GM21390 (cell line): Measurements from ENCODE around the gene FAM187B.
"Not testable (repeated sequence)": the region's sequence is repeated elsewhere in the genome, so short reads cannot be mapped to it uniquely, and the experiment has no call there.

Experiments
- ATAC-seq: cut with Tn5 transposase; IDR thresholded peaks from one replicate; pipeline ENCODE4 v1.9.1; 2021; ENCODE audit not compliant: unreplicated experiment

FAM187B gene

DNA sequence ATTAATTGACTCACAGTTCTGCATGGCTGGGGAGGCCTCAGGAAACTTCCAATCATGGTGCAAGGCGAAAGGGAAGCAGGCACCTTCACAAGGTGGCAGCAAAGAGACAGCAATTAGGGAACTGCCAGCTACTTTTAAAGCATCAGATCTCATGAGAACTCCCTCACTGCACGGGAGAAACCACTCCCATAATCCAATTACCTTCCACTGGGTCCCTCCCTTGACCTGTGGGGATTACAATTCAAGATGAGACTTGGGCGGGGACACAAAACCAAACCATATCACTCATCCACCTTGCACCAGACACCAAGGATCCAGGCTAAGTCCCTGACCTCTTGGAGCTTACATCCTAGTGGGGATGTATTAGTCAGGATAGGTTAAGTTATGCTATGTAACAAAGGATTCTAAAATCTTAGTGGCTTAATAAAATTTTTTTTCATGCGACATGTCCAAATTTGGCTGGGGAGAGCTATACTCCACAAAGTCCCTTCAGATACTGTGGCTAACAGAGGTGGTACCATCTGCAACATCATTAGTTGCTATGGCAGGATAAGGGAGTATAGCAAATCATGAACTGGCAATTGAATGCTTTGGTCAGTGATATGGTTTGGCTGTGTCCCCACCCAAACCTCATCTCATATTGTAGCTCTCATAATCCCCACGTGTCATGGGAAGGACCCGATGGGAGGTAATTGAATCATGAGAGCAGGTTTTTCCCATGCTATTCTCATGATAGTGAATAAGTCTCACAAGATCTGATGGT lies 8.3 kb upstream of the FAM187B start:
- no peak for ATAC-seq

DNA sequence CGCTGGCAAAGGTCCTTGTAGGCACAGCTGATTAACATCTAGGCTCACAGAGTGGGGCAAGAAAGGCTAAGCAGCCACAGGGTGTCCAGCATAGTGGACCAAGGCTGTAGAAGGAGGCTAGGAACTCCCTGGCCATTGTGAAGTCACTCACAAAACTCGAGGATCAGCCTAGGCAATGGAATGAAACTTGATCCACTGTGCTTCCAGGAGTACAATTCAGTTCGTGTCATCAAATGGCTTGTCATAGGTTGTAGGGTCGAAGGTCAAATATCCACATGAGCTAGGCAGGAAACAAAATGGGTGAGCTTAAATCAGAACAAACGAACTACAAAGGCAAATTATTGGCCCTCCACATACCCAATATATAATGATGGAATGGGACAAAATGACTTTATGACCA lies 4.4 kb upstream of the FAM187B start:
- no peak for ATAC-seq

DNA sequence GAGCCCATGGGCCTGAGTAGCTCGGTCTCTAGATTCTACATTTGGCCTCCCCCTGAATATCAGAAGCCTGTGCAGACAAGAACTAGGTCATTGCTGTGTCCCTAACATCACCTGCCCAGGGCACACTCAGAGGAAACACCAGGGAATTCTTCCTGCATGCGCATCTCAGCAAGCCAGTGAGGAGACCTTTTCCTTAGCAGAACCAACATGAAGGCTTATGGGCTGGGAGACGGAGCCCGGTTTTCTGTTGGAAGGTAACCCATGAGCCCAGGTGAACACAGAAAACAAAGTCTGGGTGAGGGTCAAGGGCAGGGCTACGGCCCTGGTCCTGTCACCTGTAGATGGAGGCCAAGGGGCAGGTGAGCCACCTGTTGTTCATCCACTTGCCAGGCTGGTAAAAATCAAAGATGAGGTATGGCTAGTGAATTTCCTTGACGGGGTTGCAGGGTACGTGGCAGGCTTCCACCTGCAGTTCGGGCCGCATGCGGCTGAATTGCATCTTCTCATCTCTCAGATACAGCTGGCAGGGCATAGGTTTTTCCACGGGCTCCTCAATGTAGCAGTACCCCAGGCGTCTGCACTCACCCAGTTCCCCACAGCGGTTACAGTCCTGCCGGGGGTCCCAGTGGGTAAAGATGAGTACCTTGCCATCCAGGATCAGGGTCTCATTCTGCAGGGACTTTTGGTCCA lies 3.6 kb upstream of the FAM187B start:
- no peak for ATAC-seq

DNA sequence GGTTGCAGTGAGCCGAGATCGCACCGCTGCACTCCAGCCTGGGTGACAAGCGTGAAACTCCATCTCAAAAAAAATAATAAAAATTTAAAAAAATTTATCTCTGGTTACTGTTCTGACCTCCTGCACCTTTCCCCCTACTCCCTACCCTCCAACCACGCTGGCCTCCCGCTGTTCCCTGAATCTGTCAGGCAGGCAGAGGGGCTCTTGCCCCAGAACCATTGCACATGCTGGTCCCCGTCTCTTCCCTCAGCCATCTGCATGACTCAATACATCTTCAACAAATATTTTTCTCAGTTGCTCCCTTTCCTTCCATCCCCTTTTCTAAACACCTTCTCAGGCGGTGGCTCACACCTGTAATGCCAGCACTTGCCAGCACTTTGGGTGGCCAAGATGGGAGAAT lies 1.1 kb upstream of the FAM187B start:
- no peak for ATAC-seq

DNA sequence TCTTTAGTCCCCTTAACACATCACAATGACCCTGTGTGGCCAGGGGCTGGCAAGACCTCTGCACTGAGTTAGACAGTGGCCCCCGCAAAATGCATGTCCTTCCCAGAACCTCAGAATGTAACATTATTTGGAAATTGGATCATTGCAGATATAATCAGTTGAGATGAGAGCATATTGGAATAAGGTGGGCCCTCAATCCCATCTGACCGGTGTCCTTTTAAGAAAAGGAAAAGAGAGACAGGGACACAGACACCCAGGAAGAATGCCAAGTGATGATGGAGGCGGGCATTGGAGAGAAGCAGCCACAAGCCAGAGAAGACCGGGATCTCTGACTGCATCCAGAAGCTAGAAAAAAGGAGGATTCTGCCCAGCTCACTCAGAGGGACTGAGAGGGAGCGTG lies 1.8 kb downstream of the FAM187B start:
- ATAC-seq = no peak

DNA sequence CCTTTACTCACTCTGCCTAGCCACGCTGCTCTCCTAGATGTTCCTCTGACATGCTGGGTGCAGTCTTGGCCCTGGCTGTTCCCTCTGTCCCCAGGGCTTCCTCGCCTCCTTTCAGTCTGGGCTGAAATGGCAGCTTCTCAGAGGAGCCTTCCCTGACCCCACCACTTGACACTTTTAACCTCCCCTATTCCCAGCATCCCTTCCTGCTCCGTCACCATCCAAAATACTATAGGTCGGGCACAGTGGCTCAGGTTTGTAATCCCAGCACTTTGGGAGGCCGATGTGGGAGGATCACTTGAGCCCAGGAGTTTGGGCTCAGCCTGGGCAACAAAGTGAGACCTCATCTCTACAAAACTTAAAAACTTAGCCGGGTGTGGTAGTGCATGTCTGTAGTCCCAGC lies 2.6 kb downstream of the FAM187B start:
- ATAC-seq = no peak

DNA sequence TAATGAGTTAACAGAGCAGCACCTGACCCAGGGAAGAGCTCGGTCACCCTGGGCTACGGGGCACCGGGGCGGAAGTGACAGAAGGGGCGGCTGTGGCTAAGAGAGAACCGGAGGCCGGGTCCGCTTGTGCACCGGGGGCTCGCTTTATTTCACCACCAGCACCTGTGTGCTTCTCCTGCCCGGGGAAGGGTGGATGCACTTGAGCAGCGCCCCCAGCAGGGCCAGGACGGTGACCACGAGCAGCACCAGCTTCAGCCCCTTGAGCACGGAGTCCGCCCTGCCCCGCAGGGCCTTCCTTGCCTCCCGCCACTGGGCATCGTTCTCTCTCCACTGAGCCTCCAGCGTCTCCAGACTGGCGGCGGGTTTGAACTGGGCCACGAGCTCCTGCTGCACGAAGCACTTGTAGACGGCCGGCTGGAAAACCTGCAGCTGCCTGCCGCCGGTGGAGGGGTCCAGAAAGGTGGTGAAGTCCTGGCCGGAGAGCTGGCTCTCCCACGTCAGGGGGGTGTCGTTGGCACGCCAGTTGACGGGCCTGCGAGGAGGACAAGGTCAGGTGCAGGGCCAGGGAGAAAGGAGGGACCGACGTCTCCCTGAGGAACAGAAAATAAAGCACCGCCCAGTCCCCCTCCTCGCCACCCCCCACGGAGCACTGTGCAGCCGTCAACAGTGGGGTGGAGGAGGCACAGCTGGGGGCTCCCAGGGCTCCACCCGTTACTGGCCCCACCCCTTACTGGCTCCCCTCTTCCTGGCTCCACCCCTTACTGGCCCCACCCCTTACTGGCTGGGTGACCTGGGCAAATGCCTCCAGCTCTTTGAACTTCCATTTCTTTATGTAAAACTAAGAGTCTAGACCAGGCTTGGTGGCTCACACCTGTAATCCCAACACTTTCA lies 3.6 kb downstream of the FAM187B start:
- ATAC-seq = no peak

DNA sequence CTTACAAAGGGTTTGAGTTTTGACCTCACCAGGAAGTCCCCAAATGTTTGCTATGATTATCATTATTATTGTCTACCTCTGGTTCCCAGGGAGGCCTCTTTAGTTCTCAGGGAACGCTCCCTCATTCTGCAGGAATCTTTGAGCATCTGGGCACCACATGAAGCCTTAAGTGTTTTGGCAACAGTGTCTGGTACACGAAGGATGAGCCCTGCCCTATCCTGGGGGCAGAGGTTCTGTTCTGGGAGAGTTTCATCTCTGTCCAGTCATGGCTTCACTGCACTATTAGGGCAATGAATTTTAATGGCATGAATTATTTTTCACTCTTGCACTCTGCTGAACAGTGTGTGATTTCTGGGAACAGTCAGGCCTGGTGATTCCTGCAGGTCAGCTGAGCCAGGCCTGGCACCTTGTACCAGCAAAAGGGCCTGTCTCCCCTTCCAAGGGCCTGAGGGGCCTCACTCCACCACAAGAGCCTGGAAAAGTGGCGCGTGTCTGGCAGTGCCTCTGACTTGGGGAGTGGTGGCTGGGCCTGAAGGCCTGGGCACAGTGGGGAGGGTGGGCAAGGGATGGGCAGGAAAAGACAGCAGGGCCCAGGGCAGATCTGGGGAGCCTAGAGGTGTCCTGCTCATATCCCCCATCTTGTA lies 4.6 kb downstream of the FAM187B start:
- no peak for ATAC-seq

DNA sequence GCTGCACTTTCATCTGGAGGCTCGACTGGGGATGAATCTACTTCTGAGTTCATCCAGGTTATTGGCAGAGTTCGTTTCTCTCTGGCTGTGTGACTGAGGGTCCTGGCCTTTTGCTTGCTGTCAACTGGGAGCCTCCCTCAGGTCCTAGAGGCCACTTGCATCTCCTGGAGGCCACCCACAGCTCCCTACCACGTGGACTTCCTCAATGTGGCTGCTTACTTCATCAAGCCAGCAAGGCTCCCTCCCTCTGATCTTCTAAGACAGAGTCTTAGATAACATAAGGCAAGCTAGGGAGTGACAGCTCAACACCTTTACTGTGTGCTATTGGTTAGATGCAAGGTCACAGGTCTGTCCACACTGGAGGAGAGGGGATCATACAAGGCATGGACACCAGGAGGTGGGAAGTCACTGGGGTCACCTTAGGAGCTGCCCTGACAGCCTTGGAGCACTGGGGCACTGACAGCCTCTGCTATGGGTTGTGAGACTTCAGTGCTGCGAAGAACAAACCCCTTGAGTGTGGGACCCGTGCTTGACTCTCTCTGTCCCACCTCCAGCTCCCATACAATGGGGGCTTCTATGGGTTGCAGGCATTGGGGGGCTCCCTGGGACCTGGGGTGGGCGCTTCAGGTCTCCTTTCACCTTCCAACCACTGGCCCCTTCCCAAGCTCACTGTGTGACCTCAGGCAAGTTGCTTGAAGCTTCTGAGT lies 5.3 kb downstream of the FAM187B start:
- ATAC-seq = no peak

DNA sequence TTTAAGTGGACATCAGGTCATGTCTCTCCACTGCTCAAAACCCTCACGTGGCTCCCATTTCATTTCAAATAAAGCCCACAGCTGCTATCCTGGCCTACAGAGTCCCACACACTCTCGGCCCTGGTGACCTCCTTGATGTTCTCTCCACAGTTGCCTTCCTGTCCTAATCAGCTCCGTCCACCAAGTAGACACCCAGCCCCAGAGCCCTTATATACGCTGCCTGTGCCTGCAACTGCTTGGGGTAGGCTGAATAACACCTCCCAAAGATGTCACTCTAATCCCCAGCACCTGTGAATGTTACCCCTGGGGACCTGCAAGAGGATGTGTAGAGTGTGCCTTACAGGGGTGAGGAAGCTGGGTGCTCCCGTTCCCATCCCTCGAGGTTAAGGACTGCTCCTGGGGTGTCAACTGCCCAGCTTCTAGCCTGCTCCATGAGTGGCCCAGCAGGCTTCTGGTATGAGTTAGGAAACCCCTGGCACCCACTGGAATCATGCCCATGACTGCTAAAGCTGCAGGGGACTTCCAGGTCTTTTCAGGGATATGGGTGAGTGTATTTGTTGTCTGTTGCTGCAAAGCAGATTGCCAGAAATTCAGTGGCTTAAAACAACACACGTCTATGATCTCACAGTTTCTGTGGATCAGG lies 6.0 kb downstream of the FAM187B start:
- no peak for ATAC-seq

DNA sequence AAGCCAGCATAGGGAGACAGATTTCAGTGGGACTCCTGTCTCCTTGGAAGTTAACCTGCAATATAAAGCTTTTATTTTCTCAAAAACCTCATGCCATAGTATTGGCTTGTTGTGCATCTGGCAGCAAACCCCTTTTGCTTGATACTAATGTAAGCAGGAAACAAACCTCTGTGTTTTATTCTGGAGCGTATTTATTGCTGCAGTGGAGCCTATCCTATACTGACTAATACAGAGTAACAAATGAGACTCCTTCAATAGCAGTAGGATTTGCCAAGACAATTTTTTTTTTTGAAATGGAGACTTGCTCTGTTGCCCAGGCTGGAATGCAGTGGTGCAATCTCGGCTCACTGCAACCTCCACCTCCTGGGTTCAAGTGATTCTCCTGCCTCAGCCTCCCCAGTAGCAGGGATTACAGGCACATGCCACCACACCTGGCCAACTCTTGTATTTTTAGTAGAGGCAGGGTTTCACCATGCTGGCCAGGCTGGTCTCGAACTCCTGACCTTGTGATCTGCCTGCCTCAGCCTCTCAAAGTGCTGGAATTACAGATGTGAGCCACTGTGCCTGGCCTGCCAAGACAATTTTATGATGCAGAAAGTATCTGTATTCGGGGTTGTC lies 7.5 kb downstream of the FAM187B start:
- ATAC-seq = not testable (repeated sequence)

DNA sequence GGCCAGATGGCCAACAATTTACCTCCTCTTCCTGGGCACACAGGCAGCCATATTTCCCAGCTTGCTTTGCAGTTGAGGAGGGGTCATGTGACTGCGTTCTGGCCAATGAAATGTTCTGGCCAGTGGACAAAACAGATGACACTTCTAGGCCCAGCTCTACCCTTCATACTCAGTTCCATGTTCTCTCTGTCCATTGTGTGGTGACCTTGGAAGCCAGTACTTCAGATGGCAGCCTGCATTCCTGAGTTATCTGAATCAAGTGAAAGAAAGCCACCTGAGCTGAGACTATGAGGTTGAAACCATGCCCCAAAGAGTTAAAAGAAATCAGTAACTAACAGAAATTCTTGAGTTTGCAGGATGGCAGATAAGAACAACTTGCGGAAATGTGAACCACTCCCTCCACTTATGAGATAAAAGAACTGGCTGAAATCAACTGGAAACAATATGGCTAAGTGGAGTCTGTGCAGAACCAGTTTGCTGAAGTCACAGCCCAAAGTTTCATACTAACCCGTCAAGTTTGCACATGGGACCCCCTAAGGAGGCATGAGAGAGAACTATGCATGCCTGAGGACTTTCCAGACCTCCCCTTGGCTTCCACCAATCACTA lies 8.1 kb downstream of the FAM187B start:
- ATAC-seq = no peak

DNA sequence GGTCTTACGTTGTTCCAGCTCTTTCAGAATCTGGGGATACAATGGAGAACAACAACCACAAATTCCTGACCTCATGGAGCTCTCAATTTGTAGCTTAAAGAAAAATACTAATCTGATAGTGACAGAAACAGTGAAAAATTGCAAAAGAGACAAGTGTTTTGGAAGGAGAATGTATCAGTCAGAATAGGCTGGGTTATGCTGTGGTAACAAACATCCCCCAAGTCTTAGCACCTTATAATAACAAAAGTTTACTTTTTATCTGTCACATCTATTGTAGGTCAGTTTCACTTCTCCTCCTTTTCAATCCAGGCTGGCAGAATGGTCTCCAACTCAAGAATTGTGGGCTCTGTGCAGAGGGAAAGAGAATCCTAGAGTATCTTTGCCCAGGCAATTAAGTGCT lies 9.5 kb downstream of the FAM187B start:
- no peak for ATAC-seq

DNA sequence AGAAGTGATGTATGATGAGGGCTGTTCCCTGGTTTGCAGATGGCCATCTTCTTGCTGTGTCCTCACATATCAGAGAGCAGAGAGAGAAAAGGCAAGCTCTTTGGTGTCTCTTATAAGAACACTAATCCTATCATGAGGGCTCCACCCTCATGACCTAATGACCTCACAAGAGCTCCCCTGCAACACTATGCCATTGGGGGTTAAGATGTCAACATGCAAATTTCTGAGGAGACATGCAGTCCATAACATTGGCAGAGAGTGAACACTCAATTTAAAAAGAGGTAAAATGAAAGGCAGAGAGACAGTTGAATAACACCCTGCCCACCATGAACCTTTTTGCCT lies 10.9 kb downstream of the FAM187B start:
- ATAC-seq = no peak

DNA sequence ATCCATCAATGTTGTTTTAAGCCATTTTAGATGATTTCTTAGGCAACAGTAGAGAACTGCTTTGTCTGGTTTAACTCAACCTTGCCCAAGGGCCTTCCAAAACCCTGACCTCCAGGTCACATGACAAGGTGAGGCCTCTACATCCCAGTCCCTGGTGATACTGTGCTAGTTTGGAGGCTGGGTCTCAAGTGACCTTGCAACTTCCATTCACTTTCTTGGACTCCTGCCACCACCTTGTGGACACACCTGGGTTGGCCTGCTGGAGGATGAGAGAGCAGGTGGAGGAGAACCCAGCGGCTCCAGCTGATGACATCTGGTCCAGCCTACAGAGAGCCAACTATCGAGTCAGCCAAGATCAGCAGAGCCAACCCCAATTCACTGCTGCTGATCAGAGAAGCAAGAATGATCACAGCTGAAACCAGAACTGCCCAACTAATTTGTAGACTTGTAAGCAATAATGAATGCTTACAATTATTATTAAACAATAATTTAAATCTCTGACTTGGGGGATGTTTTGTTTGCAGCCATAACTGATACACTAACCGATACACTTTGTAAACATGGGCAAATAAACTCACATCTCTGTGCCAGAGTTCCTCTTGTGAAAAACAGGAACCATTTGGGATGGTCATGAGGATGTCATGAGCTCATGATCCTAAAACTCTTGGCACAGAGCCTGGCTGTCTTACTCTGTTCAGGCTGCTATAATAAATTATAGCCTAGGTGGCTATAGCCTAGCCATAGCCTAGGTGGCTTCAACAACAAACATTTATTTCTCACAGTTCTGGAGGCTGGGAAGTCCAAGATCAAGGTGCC lies 11.5 kb downstream of the FAM187B start:
- no peak for ATAC-seq

DNA sequence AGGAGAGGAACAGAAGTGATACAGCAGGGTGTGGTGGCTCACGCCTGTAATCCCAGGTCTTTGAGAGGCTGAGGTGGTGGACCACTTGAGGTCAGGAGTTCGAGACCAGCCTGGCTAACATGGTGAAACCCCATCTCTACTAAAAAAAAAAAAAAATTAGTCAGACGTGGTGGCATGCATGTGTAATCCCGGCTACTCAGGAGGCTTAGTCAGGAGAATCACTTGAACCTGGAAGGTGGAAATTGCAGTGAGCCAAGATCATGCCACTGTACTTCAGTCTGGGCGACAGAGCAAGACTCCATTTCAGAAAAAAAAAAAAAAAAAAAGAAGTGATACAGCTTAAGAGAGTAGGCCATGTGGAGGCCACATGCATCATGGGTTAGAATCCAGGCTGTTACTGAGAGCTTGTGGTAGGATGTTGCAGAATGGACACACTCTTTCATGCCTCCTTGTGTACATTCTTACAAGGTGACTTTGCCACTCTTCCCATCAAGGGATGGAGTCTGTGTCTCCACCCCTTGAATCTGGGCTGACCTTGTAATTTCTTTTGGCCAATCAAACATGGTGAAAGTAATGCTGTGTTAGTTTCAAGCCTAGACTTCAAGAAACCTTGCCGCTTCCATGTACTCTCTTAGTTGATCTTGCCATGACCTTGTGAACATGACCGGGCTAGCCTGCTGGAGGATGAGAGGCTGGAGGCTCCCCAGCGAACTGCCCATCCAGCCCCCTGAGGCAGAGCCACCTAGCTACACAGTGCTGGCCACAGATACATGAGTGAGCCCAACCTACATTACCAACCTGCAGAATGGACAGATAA lies 12.3 kb downstream of the FAM187B start:
- ATAC-seq = no peak

DNA sequence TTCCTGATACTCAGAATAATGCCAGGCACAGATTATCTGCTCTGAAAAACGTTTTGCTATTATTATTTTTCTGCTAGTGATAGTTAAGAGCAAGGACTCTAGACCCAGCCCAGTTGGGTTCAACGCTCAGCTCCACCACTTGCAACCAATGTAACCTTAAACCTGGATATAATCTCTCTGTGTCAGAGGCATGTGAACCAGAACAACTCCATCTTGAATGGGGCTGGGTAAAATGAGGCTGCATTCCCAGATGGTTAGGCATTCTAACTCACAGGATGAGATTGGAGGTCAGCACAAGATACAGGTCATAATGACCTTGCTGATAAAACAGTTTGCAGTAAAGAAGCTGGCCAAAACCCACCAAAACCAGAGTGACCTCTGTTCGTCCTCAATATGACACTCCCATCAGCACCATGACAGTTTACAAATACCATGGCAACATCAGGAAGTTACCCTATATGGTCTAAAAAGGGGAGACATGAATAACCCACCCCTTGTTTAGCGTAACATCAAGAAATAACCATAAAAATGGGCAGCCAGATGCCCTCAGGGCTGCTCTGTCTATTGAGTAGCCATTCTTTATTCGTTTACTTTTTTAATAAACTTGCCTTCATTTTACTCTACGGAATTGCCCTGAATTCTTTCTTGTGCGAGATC lies 13.6 kb downstream of the FAM187B start:
- ATAC-seq = no peak
